Cardiac fibroblast (primary cell): ENCODE data around the gene AAK1.
"Not testable (repeated sequence)": the region's sequence is repeated elsewhere in the genome, so short reads cannot be mapped to it uniquely, and the experiment has no call there.

Experiments
- DNase-seq, 2 donors: peaks; one replicate each; pipeline versions ENCODE4 v3.0.0 to v3.0.0-alpha.2; 2010; ENCODE audit warnings: low read depth in 2 of 2
- H3K4me3 ChIP-seq, 2 donors: replicated peaks in 1 of 2; 1 replicate in 1 of 2; 2 replicates in 1 of 2; pipeline ENCODE4 v1.5.1; 2011; ENCODE audit warnings: low read depth in 2 of 2, low read length in 2 of 2, mild to moderate bottlenecking in 2 of 2, moderate library complexity in 1 of 2
- TF ChIP-seq, protein P1 (sequence below): IDR thresholded peaks from one replicate; pipeline ENCODE4 v1.5.1; 2011; ENCODE audit warnings: low read depth, mild to moderate bottlenecking, low read length, inconsistent platforms

The AAK1 gene

DNA sequence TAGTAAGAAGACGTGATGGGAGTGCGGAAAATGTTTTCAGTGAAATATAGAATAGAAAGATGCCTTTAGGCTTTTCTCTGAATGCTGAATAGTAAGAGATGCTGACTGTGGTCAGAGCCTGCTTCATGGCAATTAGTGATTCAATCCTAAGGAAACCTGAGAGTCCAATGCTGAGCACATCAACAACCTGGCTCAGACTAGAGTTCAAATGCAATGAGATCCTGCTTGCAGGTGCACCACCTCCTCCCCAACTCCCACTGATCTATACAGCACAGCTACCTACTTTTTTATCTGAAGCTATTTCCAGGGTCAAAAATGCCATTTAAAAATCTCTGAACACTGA, 65.4 kb downstream of the AAK1 start:
- no peak for DNase-seq
- no peak overlapping the region for H3K4me3 ChIP-seq
- TF ChIP-seq, protein P1, sequence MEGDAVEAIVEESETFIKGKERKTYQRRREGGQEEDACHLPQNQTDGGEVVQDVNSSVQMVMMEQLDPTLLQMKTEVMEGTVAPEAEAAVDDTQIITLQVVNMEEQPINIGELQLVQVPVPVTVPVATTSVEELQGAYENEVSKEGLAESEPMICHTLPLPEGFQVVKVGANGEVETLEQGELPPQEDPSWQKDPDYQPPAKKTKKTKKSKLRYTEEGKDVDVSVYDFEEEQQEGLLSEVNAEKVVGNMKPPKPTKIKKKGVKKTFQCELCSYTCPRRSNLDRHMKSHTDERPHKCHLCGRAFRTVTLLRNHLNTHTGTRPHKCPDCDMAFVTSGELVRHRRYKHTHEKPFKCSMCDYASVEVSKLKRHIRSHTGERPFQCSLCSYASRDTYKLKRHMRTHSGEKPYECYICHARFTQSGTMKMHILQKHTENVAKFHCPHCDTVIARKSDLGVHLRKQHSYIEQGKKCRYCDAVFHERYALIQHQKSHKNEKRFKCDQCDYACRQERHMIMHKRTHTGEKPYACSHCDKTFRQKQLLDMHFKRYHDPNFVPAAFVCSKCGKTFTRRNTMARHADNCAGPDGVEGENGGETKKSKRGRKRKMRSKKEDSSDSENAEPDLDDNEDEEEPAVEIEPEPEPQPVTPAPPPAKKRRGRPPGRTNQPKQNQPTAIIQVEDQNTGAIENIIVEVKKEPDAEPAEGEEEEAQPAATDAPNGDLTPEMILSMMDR, result no peak

DNA sequence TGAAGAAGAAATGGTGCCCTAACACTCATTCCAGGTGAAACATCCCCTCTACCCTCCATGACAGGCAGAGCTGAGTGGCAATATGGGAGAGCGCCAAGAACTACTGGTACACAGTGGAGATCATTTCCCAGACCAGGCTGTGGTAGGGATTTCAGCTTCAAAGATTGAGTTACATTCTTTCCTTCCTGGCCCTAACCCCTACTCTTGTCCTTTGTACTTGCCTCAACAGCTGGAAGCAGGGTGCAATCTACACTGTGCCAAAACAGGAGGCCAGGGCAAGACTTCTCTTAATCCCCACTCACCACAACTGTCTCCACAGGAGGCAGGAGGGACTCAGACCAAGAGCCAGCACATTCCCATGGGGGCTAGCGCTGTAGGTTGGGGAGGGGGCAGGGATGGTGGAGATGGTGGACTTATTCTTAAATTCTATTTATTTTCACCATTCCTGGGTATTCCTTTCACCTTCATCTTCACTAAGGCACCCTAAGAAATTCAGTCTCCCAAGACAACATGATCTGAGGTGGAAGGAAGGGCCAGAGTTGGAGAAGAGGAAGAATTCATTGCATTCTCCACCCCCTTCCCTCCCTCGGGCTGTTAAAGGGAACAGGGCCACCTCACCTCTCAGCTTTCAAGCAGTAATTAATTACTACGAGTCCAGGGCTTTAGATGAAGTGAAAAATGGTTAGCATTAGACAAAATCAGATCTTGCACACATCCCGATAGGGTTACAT, 65.9 kb downstream of the AAK1 start:
- peak in 1 of 2 donors; percentile 36 for DNase-seq
- TF ChIP-seq, protein P1, result no peak
- no peak overlapping the region for H3K4me3 ChIP-seq

DNA sequence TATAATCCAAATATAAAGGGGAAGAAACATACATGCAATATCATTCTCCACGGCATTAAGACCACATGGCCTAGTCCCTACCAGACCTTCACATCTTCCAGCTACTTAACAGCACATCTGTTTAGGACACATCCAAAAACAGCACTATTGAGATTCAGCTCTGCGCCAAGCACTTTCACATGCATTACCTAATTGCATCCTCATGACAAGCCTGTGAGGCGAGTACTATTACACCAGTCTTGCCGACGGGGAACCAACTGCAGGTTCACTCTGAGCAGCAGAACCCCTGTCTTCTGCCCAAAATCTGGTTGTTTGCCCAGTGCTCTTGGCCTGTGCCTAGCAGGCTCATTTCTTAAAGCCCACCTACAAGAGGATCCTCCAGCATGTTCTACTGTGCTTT, 66.7 kb downstream of the AAK1 start:
- H3K4me3 ChIP-seq, result no peak overlapping the region
- DNase-seq, result no peak
- TF ChIP-seq, protein P1, result no peak

DNA sequence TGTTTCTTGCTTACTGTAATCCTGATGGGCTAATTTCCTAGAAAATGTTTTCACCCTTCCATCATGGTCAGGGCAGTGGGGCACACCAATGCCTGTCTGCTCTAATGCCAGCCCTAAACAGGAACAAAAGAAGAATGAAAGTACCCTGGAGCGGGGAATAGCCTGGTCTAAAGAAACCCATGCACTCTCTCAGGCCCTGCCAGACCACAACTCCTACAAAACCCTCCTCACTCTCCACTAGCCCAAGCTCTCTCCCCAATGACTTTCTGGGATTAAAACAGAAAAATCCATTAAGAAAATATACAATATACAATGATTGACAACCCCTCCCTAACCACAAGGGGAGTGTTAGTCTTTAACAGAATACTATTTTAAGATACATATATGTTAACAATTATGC, 67.6 kb downstream of the AAK1 start:
- DNase-seq, result no peak
- TF ChIP-seq, protein P1, result no peak
- H3K4me3 ChIP-seq, result no peak overlapping the region

DNA sequence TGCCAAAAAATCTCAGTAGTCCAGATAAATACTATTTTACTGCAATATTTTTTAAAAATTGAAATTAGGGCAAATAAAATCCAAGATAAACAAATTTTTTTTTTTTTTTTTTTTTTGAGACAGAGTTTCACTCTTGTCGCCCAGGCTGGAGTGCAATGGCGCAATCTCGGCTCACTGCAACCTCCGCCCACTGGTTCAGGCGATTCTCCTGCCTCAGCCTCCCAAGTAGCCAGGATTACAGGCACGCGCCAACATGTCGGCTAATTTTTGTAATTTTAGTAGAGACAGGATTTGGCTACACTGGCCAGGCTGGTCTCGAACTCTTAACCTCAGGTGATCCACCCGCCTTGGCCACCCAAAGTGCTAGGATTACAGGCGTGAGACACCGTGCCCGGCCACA, 68.2 kb downstream of the AAK1 start:
- H3K4me3 ChIP-seq, DNase-seq: not testable (repeated sequence)

DNA sequence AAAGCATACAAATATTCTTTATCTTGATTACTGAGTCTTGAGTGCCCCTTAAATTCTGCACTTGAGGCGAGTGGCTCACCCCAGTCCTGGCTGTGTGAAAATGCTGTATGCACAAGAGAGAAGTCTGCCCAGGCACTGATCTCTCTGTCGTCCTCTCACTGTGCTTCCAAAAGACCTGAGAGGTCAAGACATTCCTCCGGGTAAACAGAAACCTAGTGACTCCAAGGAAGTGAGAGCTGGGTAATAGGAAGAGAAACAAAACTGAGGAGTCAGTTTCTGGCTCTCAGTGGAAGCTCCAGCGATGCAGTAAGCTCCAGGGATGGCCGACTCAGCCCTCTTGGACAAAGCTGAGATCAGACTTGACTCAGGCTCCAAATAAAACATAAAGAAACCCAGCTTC, 70.9 kb downstream of the AAK1 start:
- DNase-seq, result peak; percentile 49 to 50
- H3K4me3 ChIP-seq, result no peak overlapping the region

DNA sequence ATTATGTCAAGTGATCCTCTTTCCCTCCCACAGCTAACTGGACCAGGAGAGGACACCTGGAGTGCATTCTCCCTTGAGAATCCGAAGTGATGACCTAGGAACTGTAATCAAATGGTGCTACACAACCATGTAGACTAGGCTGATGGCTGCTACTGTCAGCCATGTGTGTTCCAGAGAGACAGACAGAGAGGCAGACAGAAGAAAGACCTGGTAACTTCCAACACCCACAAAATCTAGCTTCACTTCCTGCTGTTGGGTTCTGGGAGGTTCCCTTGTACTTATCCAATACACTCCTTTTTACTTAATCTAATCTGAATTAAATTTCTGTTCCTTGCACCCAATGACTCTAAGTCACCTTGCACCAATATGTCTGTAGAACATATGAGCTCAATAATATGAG, 72.3 kb downstream of the AAK1 start:
- no peak overlapping the region for H3K4me3 ChIP-seq
- TF ChIP-seq, protein P1, result no peak
- DNase-seq, result no peak

More for the DNA sequence above, 70.9 kb downstream of the AAK1 start:
- TF ChIP-seq, protein P1, result no peak
